ENCODE results near the gene DUSP16.
"Not testable (repeated sequence)": the region's sequence is repeated elsewhere in the genome, so short reads cannot be mapped to it uniquely, and the experiment has no call there.

DUSP16 gene

GRCh38 chr12:12503384-12504078 is 59.1 kb downstream of the DUSP16 start:
- no peak overlapping the region for H3K27ac ChIP-seq
- H3K4me1 ChIP-seq = peaks cover 0 to 41% (median 18%) of the 10 kb centered on the region in 4 donors
- no peak for TF ChIP-seq CTCF (IDR thresholded peaks at IDR 0.05)

GRCh38 chr12:12502815-12503151 is 59.9 kb downstream of the DUSP16 start:
- intact Hi-C loops (cut with DNase I; ENCODE audit: low total_unique reads) = no loop called here
- H3K36me3 ChIP-seq = no peaks in the 10 kb centered on the region
- DNase-seq = no peak
- no peak overlapping the region for H3K4me3 ChIP-seq
- no peaks in the 10 kb centered on the region for H3K9me3 ChIP-seq
- H3K27ac ChIP-seq = no peak overlapping the region
- H3K27me3 ChIP-seq = no peaks in the 10 kb centered on the region
- no peak for TF ChIP-seq CTCF (IDR thresholded peaks at IDR 0.05)
- peaks cover 0 to 35% (median 18%) of the 10 kb centered on the region in 4 donors for H3K4me1 ChIP-seq

More at GRCh38 chr12:12503384-12504078, 59.1 kb downstream of the DUSP16 start:
- Histone ChIP-seq H3K9me3 (no peaks in the 10 kb centered on the region), H3K4me3 (no peak overlapping the region), H3K27me3 (no peaks in the 10 kb centered on the region), H3K36me3 (no peaks in the 10 kb centered on the region)
- intact Hi-C loops (cut with DNase I; ENCODE audit: low total_unique reads) = no loop called here
- DNase-seq = no peak

GRCh38 chr12:12502130-12502814 is 60.4 kb downstream of the DUSP16 start:
- H3K27me3 ChIP-seq; H3K27ac ChIP-seq; DNase-seq; intact Hi-C loops (cut with DNase I; ENCODE audit: low total_unique reads); H3K36me3 ChIP-seq; H3K4me3 ChIP-seq; H3K9me3 ChIP-seq: not testable (repeated sequence)
- peaks cover 0 to 30% (median 17%) of the 10 kb centered on the region in 4 donors for H3K4me1 ChIP-seq

DNA sequence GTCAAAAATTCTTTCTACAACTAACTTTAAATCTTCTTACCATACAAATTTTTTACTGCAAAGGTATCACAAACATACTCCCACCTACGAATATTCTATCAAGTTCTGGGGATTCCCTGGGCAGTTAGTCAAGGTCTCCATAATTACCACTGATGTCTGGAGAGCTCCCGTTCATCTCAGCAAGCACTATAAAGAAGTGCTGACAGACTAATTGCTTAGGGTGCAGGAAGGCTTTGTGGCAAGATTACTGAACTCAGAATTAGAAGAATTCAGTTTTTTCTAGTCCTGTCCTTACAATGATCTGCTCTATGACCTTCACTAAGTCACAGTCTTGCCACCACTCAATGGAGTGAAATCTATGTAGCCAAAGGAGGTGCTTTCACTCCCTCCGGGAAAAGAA is 61.5 kb downstream of the DUSP16 start:
- Histone ChIP-seq H3K4me1 (peaks cover 0 to 19% (median 6%) of the 10 kb centered on the region in 4 donors), H3K9me3 (no peaks in the 10 kb centered on the region), H3K27me3 (no peaks in the 10 kb centered on the region), H3K27ac (no peak overlapping the region), H3K4me3 (no peak overlapping the region), H3K36me3 (peaks cover 0 to 4% (median 0%) of the 10 kb centered on the region in 3 donors)
- intact Hi-C loops (cut with DNase I; ENCODE audit: low total_unique reads) = no loop called here
- DNase-seq = no peak
- no peak for TF ChIP-seq CTCF (IDR thresholded peaks at IDR 0.05)

DNA sequence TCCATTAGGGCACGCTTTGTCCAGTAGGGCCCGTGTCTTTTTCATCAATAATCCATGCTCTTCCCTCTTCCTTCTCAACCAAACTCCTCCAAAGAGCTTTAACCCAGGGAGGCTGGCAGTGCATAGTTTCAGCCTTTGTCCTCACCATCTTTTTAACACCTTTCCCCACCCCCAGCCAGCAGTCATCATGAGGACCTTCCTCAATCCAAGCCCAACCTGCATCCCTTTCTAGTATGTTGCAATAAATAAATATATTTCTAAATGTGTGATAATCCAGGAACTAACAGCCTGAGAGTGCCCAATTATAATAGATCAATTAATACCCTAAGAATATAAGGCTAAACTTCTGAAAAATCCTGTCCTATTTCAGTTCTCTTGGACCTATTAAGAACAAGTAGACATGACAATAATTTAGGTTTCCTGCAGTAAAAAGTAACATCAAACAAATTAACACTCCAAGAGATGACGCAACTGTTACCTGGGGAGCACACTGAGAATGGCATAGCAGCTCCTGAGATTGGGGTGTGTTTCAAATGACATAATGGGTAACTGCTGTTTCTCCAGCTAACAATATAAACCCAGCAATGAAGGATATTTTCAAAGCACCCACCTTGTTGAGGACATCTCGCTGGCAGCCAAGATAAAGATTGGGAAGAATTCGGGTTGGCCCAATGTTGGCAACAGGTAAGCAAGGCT is 62.6 kb downstream of the DUSP16 start:
- Histone ChIP-seq H3K4me3 (no peak overlapping the region), H3K9me3 (no peaks in the 10 kb centered on the region), H3K36me3 (peaks cover 0 to 4% (median 0%) of the 10 kb centered on the region in 3 donors), H3K27me3 (no peaks in the 10 kb centered on the region), H3K4me1 (peaks cover 0 to 9% (median 2%) of the 10 kb centered on the region in 4 donors), H3K27ac (no peak overlapping the region)
- DNase-seq = no peak
- no peak for TF ChIP-seq CTCF (IDR thresholded peaks at IDR 0.05)
- intact Hi-C loops (cut with DNase I; ENCODE audit: low total_unique reads) = no loop called here

GRCh38 chr12:12498210-12498609 is 64.5 kb downstream of the DUSP16 start:
- Histone ChIP-seq H3K4me1 (no peaks in the 10 kb centered on the region), H3K27ac (no peak overlapping the region), H3K4me3 (no peak overlapping the region), H3K9me3 (no peaks in the 10 kb centered on the region), H3K36me3 (peaks cover 0 to 8% (median 0%) of the 10 kb centered on the region in 3 donors), H3K27me3 (no peaks in the 10 kb centered on the region)
- DNase-seq = no peak
- intact Hi-C loops (cut with DNase I; ENCODE audit: low total_unique reads) = no loop called here
- no peak for TF ChIP-seq CTCF (IDR thresholded peaks at IDR 0.05)
